NCI-H460 (cell line): ENCODE data around the gene SLC38A2. TPM values are rescaled to one million over a fixed set of nuclear protein-coding genes. Genes with fewer than 3 reads are reported as not detected.
"Not testable (repeated sequence)": the region's sequence is repeated elsewhere in the genome, so short reads cannot be mapped to it uniquely, and the experiment has no call there.

Experiments
- DNase-seq: peaks from one replicate; pipeline ENCODE4 v3.0.0-alpha.2; 2016; ENCODE audit warnings: low read depth; ENCODE audit errors: extremely low read depth
- total RNA-seq: library from RNA; depleted of rRNA; stranded (reverse); fragments of >200 nt; shearing (Covaris generic); gene quantifications from 2 replicates; pipeline ENCODE4 v1.2.3, GENCODE V29; 2014; rRNA removed

SLC38A2 gene
- total RNA-seq, 1 experiment from 2014 or later = 826 TPM

GRCh38 chr12:46342562-46343033 lies 30.0 kb downstream of the SLC38A2 start:
- DNase-seq = peak; percentile 56

GRCh38 chr12:46339051-46339450 lies 33.5 kb downstream of the SLC38A2 start:
- DNase-seq = no peak

GRCh38 chr12:46332260-46332659 lies 40.3 kb downstream of the SLC38A2 start:
- no peak for DNase-seq

DNA sequence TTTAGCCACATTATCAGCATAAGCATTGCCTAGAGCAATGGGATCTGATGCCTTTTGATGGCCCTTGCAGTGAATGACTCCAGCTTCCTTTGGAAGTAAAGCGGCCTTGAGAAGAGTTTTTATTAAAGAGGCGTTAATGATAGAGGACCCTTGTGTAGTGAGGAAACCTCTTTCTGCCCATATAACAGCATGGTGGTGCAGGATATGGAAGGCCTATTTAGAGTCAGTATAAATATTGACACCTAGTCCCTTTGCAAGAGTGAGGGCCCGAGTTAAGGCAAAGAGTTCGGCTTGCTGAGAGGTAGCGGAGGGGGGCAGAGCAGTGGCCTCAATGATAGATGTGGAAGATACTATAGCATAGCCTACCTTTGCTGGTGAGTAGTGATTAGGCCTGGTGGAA lies 47.5 kb downstream of the SLC38A2 start:
- not testable (repeated sequence) for DNase-seq

DNA sequence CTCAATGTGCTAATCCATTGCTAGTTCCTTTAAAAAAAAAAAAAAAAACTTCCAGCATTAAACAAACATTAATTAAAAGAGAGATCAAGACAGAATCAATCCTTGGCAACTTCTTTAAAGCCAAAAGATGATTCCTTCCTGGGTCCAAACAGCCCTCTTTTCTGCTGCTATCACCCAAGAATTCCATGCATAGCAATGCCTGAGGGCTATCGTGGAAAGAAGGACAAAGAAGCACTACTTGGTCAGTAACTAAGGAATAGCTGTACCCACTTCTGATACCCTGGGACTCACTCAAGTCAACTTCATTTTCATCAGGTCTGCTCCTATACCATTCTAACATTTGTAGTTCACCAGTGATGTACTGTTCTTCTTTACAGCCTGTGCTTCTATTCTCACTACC lies 51.8 kb downstream of the SLC38A2 start:
- DNase-seq = no peak

GRCh38 chr12:46318037-46318436 lies 54.5 kb downstream of the SLC38A2 start:
- no peak for DNase-seq

Other genes starting within 250 kb of the SLC38A2 start
- gene SLC38A1, start 103.7 kb downstream of the SLC38A2 start, total RNA-seq = 280 and 305 TPM in 2 replicates